GM12891 (cell line): ENCODE results near the gene GRIA1.

Experiments
- DNase-seq: peaks from one replicate; pipeline ENCODE4 v3.0.0; 2011; ENCODE audit warnings: low spot score; ENCODE audit not compliant: insufficient read length
- FAIRE-seq: peaks from 2 replicates; lab custom pipeline; 2011; peaks lifted over from hg19 to GRCh38; lab: Jason Lieb, UNC
- PAX5 ChIP-seq: IDR thresholded peaks from 2 replicates; pipeline ENCODE4 v1.6.1; 2011; ENCODE audit warnings: low read length, moderate library complexity, mild to moderate bottlenecking; ENCODE audit not compliant: insufficient read depth, severe bottlenecking
- POLR2A ChIP-seq: IDR thresholded peaks from 2 replicates; pipeline ENCODE4 v1.6.1; 2011; ENCODE audit warnings: low read depth, low read length, control low read depth
- POLR2AphosphoS5 ChIP-seq: IDR thresholded peaks from 2 replicates; pipeline ENCODE4 v1.6.1; 2011; ENCODE audit warnings: low read depth, low read length, control low read depth
- POU2F2 ChIP-seq: IDR thresholded peaks from 2 replicates; pipeline ENCODE4 v1.6.1; 2011; ENCODE audit warnings: low read depth, mild to moderate bottlenecking, control low read depth, low read length, moderate library complexity
- SPI1 ChIP-seq: IDR thresholded peaks from 2 replicates; pipeline ENCODE4 v1.6.1; 2011; ENCODE audit warnings: low read depth, low read length, control low read depth
- TAF1 ChIP-seq: IDR thresholded peaks from 2 replicates; pipeline ENCODE4 v1.6.1; 2011; ENCODE audit warnings: low read depth, low read length, control low read depth

Gene GRIA1

DNA sequence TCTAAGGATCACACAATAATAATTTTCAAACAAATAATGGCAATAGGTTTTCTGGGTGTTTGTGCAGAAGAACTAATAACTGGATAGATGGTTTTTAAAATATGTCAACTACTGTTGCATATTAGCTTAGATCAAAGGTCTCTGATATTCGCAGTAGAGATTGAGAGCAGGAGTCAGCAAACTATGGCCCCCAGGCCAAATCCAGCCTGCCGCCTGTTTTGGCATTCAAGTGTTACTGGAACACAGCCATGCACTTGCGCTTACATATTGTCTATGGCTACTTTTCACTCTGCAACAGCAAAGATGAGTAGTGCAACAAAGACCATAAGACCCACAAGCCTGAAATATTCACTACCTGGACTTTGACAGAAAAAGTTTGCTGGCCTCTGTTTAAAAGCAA is 260.8 kb downstream of the GRIA1 start:
- no peak for FAIRE-seq
- TF ChIP-seq POLR2AphosphoS5 = no peak
- no peak for TF ChIP-seq PAX5
- TF ChIP-seq POLR2A = no peak
- no peak for TF ChIP-seq POU2F2
- TF ChIP-seq TAF1 = no peak
- no peak for TF ChIP-seq SPI1
- DNase-seq = no peak

DNA sequence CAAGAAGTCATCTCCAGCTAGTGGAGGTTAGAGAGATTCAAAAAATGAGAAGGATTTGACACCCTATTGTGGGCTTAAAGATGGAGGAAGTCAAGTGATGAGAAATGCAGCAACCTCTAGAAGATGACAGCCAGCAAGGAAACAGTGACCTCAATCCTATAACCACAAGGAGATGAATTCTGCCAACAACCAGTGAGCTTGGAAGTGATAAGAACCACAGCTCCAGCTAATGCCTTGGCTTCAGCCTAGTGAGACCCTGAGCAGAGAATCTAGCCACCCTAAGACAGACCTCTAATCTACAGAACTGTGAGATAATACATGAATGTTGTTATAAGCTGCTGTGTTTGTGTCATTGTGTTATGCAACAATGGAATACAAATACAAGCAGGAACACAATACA is 262.4 kb downstream of the GRIA1 start:
- no peak for DNase-seq
- no peak for TF ChIP-seq TAF1
- no peak for TF ChIP-seq PAX5
- TF ChIP-seq POLR2AphosphoS5 = no peak
- no peak for TF ChIP-seq POLR2A
- TF ChIP-seq POU2F2 = no peak
- TF ChIP-seq SPI1 = no peak
- no peak for FAIRE-seq

GRCh38 chr5:153753645-153754432 is 263.4 kb downstream of the GRIA1 start:
- TF ChIP-seq TAF1 (no peak), POLR2AphosphoS5 (no peak), SPI1 (no peak), POLR2A (no peak), PAX5 (no peak), POU2F2 (no peak)
- DNase-seq (no peak), FAIRE-seq (no peak)

GRCh38 chr5:153755913-153756500 is 265.5 kb downstream of the GRIA1 start:
- FAIRE-seq = no peak
- TF ChIP-seq SPI1 (no peak), POLR2AphosphoS5 (no peak), PAX5 (no peak), TAF1 (no peak), POLR2A (no peak), POU2F2 (no peak)

GRCh38 chr5:153756540-153756939 is 266.1 kb downstream of the GRIA1 start:
- FAIRE-seq (no peak), DNase-seq (no peak)
- TF ChIP-seq PAX5 (no peak), POU2F2 (no peak), POLR2A (no peak), POLR2AphosphoS5 (no peak), TAF1 (no peak), SPI1 (no peak)

More at GRCh38 chr5:153755913-153756500, 265.5 kb downstream of the GRIA1 start:
- no peak for DNase-seq

DNA sequence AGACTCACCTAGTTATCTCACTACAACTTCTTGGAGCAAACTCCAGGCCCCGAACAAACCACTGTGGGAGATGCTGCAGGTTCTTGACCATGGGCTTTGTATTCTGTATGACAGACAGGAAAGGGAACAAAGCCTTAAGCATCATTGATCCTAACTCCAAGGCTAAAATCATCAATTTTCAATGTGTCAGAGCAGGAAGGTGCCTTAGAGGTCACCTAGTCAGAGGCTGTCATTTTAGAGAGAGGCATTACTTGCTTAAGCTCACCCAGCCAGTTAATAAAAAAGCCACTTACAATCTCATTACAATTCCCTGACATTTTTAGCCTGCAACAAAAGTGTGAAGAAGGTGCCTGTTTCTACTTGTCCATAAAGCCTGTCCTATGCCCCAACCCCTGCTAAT is 275.5 kb downstream of the GRIA1 start:
- TF ChIP-seq POLR2AphosphoS5 = no peak
- no peak for TF ChIP-seq SPI1
- TF ChIP-seq POU2F2 = no peak
- TF ChIP-seq PAX5 = no peak
- no peak for TF ChIP-seq POLR2A
- TF ChIP-seq TAF1 = no peak
- FAIRE-seq (no peak), DNase-seq (no peak)

GRCh38 chr5:153767221-153768188 is 277.0 kb downstream of the GRIA1 start:
- FAIRE-seq (no peak), DNase-seq (no peak)
- no peak for TF ChIP-seq TAF1
- TF ChIP-seq POLR2AphosphoS5 = no peak
- TF ChIP-seq SPI1 = no peak
- no peak for TF ChIP-seq PAX5
- TF ChIP-seq POU2F2 = no peak
- TF ChIP-seq POLR2A = no peak

DNA sequence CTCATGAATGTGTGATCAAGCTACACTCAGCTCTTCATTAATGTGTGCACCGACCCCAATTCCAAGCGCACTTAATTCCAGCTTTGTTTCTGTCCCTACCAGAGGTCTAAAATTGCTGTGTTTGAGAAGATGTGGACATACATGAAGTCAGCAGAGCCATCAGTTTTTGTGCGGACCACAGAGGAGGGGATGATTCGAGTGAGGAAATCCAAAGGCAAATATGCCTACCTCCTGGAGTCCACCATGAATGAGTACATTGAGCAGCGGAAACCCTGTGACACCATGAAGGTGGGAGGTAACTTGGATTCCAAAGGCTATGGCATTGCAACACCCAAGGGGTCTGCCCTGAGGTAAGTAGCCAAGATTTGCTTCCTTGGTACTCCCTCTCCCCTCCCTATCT is 279.6 kb downstream of the GRIA1 start:
- no peak for TF ChIP-seq TAF1
- no peak for TF ChIP-seq POLR2A
- no peak for TF ChIP-seq PAX5
- no peak for TF ChIP-seq SPI1
- no peak for TF ChIP-seq POU2F2
- TF ChIP-seq POLR2AphosphoS5 = no peak
- DNase-seq = no peak
- FAIRE-seq = no peak

DNA sequence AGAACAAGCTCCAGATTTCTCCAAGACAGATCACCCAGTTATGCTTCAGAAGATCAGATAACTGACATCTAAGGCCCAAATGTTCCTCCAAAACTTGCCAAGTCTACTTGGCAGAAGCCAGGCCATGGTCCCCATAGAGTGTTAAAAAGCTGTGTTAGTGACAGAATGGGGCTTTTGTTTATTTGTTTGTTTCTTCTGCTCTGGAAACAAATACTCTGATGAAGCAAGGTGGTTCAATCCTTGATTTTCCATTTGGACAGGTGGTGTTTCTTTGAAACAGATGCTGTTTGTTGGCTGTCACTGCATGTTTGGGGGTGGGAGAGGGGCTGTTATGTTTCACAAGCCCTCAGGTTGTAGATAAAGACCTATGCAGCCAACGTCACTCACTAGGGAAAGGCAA is 284.2 kb downstream of the GRIA1 start:
- FAIRE-seq (no peak), DNase-seq (no peak)
- TF ChIP-seq TAF1 = no peak
- no peak for TF ChIP-seq PAX5
- TF ChIP-seq POLR2A = no peak
- no peak for TF ChIP-seq POLR2AphosphoS5
- TF ChIP-seq SPI1 = no peak

GRCh38 chr5:153775923-153776322 is 285.5 kb downstream of the GRIA1 start:
- TF ChIP-seq POLR2A (no peak), SPI1 (no peak), POLR2AphosphoS5 (no peak), PAX5 (no peak), POU2F2 (no peak), TAF1 (no peak)
- FAIRE-seq (no peak), DNase-seq (no peak)
